Hepatocyte (in vitro differentiated cells): ENCODE data around the gene AKAP1.
A peak's percentile ranks its signal among the peaks of the same experiment; 100 is the strongest.

ENCODE experiments used
- CTCF ChIP-seq: fragments of 200-600 bp; sonication (generic); IDR thresholded peaks from 2 replicates; pipeline ENCODE4 v1.5.1; 2016; ENCODE audit warnings: antibody characterized with exemption, mild to moderate bottlenecking; ENCODE audit not compliant: poor library complexity
- EZH2 ChIP-seq: fragments of 200-600 bp; sonication (generic); IDR thresholded peaks from 2 replicates; pipeline ENCODE4 v1.6.1; 2016; ENCODE audit warnings: antibody characterized with exemption, mild to moderate bottlenecking, borderline replicate concordance
- EZH2phosphoT487 ChIP-seq: fragments of 200-600 bp; sonication (generic); IDR thresholded peaks from one replicate; pipeline ENCODE4 v1.6.1; 2018; ENCODE audit warnings: antibody characterized with exemption, mild to moderate bottlenecking, low read depth, moderate library complexity; ENCODE audit not compliant: unreplicated experiment, severe bottlenecking

GRCh38 chr17:57106107-57106835, 21.2 kb downstream of the AKAP1 start:
- TF ChIP-seq EZH2 (no peak), CTCF (peak; percentile 4), EZH2phosphoT487 (no peak)
